Adipocyte (in vitro differentiated cells): ENCODE results near the gene CNEP1R1.

Source experiments
- DNase-seq: peaks from one replicate; pipeline ENCODE4 v3.0.0-alpha.2; 2015; ENCODE audit warnings: low read depth
- H3K27me3 ChIP-seq: replicated peaks from 2 replicates; pipeline ENCODE4 v1.7.0; 2013; ENCODE audit warnings: mild to moderate bottlenecking, low read length, moderate library complexity; ENCODE audit not compliant: control insufficient read depth, insufficient read depth
- H3K36me3 ChIP-seq: 2 replicates; pipeline ENCODE4 v1.7.0; 2013; ENCODE audit warnings: low read length, mild to moderate bottlenecking, moderate library complexity; ENCODE audit not compliant: control insufficient read depth, insufficient read depth, severe bottlenecking
- H3K4me1 ChIP-seq: 2 replicates; pipeline ENCODE4 v1.7.0; 2013; ENCODE audit warnings: mild to moderate bottlenecking, low read length, moderate library complexity; ENCODE audit not compliant: control insufficient read depth, insufficient read depth
- H3K4me3 ChIP-seq: 2 replicates; pipeline ENCODE4 v1.7.0; 2013; ENCODE audit warnings: mild to moderate bottlenecking, low read length, moderate library complexity
- H3K9ac ChIP-seq: 2 replicates; pipeline ENCODE4 v1.7.0; 2013; ENCODE audit warnings: mild to moderate bottlenecking, low read length, moderate library complexity
- H3K9me3 ChIP-seq: 2 replicates; pipeline ENCODE4 v1.7.0; 2013; ENCODE audit warnings: mild to moderate bottlenecking, low read length, moderate library complexity; ENCODE audit not compliant: control insufficient read depth

The CNEP1R1 gene

DNA sequence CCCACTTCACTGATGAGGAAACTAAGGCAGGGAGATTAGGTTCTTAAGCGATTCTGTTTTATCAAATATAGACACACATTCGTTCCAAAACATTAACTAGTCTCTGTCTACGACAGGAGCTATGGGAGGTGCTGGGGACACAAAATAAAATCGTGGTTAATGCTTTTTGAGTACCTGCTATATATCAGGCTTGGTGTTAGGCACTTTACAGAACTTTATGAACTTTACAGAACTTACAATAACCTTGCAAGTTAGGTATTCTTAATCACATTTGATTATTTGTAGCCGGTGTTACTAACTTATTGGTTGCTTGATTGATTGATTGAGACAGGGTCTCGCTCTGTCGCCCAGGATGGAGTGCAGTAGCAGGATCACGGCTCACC lies 40.2 kb downstream of the CNEP1R1 start:
- Histone ChIP-seq H3K4me1 (peaks cover 19% of the 10 kb centered on the region), H3K9me3 (no peaks in the 10 kb centered on the region), H3K27me3 (no peaks in the 10 kb centered on the region), H3K4me3 (peak overlapping the region; percentile 98), H3K36me3 (peaks cover 13% of the 10 kb centered on the region), H3K9ac (peak overlapping the region; percentile 53)
- DNase-seq, result no peak

DNA sequence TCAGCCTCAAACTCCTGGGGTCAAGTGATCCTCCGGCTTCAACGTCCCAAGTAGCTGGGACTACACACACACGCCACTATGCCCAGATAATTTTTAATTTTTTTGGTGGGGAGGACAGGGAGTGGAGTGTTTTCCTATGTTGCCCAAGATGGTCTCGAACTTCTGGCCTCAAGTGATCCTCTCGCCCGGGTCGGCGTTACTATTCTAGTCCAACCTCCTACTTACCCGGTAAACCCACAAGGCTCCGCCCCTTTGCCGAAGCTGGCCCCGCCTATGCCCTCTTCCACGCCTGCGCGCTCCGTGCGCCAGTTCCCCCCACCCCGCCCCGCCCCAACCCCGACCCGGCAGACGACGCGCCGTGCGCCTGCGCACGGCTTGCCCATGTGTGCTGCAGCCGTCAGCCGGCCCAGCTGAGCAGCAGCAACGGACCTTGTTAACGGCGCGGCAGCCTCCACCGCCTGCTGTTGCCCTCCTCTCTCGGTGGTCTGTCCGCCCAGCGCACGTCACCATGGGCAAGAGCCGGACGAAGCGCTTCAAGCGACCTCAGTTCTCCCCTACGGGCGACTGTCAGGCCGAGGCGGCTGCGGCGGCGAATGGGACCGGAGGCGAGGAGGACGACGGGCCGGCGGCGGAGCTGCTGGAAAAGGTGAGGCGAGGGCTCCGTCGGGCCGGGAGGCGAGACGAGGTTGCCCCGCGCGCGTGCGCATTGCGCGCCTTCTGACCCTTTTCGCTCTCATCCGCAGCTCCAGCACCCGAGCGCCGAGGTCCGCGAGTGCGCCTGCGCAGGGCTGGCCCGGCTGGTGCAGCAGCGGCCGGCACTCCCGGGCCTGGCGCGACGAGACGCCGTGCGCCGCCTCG lies 40.8 kb downstream of the CNEP1R1 start, which contains the start of gene HEATR3:
TSS of gene HEATR3 (plus strand) at position 347 of the 858 bp plus-strand sequence. CDS start at position 509, 162 bp downstream.
- Histone ChIP-seq H3K9me3 (no peaks in the 10 kb centered on the region), H3K36me3 (peaks cover 17% of the 10 kb centered on the region), H3K4me1 (peaks cover 19% of the 10 kb centered on the region), H3K9ac (peak within 1 kb of the TSS; percentile 99), H3K4me3 (peak within 1 kb of the TSS; percentile 98), H3K27me3 (no peaks in the 10 kb centered on the region)
- peak; percentile 97 for DNase-seq

DNA sequence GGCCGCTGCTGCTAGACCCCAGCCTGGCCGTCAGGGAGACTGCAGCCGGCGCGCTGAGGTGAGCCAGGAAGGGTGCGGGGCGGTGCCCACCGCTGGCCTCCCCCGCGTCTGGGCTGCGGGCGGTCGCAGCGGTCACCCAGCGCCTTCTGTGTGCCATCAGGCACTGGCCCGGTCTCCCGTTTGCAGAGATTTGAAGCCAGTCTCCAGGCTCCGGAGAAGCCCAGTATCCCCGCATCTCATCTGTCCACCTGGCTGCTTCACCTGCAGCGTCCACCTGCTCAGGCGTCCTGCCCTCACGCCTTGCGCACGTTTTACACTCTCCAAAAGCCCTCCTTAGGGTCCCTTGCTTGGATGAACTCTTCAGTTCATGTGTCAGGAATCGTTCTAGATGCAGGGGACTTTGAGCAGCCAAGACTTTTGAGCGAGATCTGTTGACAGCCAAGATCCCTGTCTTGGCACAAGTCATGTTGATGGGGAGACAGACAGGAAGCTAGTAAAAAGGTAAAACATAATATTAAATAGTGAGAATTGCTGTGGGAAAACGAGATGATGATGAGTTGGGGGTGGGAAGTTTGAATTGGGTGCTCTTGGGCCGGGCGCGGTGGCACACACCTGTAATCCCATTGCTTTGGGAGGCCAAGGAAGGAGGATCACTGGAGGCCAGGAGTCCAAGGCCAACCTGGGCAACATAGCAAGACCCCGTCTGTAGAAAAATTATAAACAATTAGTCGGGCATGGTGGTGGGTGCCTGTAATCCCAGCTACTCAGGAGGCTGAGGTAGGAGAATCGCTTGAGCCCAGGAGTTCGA lies 41.7 kb downstream of the CNEP1R1 start:
- Histone ChIP-seq H3K4me3 (peak overlapping the region; percentile 98), H3K9me3 (no peaks in the 10 kb centered on the region), H3K27me3 (no peaks in the 10 kb centered on the region), H3K4me1 (peaks cover 19% of the 10 kb centered on the region), H3K9ac (peak overlapping the region; percentile 99), H3K36me3 (peaks cover 22% of the 10 kb centered on the region)
- DNase-seq, result no peak

DNA sequence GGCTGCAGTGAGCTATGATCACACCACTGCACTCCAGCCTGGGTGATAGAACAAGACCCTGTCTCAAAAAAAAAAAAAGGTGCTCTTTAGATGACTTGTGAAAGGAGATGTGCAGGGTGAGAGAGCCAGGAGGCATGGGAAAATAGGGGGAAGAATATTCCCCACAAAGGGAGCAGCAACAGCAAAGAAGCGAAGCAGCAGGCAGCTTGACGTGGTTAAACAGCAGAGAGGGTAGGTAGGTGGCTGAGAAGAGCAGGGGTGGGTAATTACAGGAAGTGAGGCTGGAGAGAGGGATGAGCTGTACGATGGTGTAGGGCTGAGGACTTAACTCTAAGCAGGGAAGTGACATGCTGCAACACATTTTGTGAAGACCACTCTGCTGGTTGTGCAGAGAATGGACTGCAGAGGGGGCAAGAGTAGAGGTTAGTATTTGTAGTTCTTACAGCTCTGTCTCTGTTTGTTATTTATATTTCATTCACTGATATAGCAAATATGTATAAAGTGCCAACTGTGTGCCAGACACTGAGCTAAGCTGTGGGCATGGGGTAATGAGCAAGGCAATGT lies 42.3 kb downstream of the CNEP1R1 start:
- Histone ChIP-seq H3K9me3 (no peaks in the 10 kb centered on the region), H3K4me1 (peaks cover 19% of the 10 kb centered on the region), H3K36me3 (peaks cover 26% of the 10 kb centered on the region), H3K9ac (peak overlapping the region; percentile 99), H3K27me3 (no peaks in the 10 kb centered on the region), H3K4me3 (peak overlapping the region; percentile 98)
- peak; percentile 78 for DNase-seq

DNA sequence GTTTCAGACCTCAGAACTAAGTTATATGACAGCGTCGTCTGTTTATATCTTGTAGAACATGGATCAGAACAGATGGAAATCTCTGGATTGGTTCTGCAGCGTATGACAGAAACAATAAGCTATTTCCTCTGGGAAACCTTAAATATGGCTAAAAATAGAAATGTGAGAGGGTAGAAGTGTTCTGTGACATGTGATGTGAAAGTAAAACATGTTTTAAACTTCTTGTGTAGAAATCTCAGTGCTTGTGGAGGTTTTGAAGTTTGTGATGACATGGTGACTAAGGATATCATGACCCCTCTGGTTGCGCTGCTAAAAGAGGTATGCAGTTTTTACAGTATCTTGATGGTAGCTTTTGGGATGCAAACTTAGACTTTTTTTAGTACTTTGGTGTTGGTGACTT lies 43.5 kb downstream of the CNEP1R1 start:
- H3K9me3 ChIP-seq, result no peaks in the 10 kb centered on the region
- H3K4me3 ChIP-seq, result no peak overlapping the region
- no peak overlapping the region for H3K9ac ChIP-seq
- H3K4me1 ChIP-seq, result peaks cover 19% of the 10 kb centered on the region
- no peaks in the 10 kb centered on the region for H3K27me3 ChIP-seq
- peaks cover 36% of the 10 kb centered on the region for H3K36me3 ChIP-seq
- DNase-seq, result peak; percentile 30

DNA sequence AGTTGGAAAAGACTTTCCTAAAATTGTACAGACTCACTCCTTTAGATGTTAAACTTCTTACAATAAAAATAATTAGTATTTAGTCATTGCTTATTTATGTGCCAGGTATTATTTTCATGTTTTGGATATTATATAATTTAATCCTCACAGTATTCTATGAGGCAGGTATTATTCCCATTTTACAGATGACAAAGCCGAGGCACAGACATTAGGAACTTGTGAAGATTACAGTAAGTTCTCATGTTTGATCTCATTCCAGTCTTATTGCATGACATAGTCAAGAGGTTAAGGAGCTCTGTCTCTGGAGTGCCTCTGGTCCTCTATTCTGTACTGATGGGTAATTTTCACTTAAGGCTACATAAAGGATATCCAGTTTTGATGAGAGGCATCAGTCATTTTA lies 44.0 kb downstream of the CNEP1R1 start:
- DNase-seq, result no peak
- H3K36me3 ChIP-seq, result peaks cover 36% of the 10 kb centered on the region
- no peak overlapping the region for H3K4me3 ChIP-seq
- H3K9me3 ChIP-seq, result no peaks in the 10 kb centered on the region
- peaks cover 19% of the 10 kb centered on the region for H3K4me1 ChIP-seq
- H3K27me3 ChIP-seq, result no peaks in the 10 kb centered on the region
- H3K9ac ChIP-seq, result no peak overlapping the region

DNA sequence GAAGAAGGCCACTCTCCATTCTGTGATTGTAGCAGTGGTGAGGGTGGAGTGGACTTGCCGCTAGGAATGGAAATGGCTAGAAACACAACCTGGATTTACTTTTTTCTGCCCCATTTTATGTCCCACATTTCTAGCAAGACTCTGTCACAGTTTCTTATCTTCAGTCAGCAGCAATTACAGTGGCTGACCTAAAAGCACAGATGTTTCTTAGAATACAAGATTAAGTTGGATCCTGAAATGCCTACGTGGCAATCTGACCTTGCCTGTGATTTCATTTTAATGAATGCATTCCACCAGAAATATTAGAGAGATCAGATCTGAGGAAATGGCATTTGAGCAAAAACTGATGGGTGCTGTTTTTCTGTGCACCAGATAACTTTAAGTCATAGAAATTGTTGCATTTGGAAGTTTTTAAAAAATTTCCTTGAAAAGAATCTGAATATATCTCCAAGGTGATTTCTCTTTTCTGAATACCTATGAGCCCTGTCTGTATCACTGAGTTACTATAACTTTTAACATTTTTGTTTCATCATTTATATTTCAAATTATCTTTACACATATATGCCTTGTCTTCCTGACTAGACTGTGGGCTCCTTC lies 46.1 kb downstream of the CNEP1R1 start:
- Histone ChIP-seq H3K36me3 (peaks cover 46% of the 10 kb centered on the region), H3K27me3 (no peaks in the 10 kb centered on the region), H3K4me1 (peaks cover 19% of the 10 kb centered on the region), H3K9ac (no peak overlapping the region), H3K9me3 (no peaks in the 10 kb centered on the region), H3K4me3 (no peak overlapping the region)
- DNase-seq, result peak; percentile 9

DNA sequence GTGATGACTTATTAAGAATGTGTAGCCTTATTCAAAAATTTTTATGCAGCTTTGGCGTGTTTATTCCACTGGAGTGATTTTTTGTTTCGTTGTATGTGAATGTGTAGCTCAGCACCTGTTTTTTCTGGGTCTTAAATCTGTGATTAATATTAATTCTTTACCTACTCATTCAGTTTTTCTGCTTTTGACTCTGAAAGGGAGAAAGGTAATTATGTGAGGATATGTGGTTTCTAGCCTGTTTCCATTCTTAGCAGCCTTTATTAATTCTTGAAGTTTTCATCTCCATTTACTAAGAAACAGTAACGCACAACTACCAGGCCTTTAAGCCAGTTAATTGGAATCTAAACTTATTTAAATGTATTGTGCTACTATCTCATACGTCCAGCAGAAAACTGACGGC lies 47.7 kb downstream of the CNEP1R1 start:
- H3K36me3 ChIP-seq, result peaks cover 57% of the 10 kb centered on the region
- H3K4me3 ChIP-seq, result no peak overlapping the region
- peaks cover 7% of the 10 kb centered on the region for H3K4me1 ChIP-seq
- H3K27me3 ChIP-seq, result no peaks in the 10 kb centered on the region
- no peak for DNase-seq
- no peak overlapping the region for H3K9ac ChIP-seq
- H3K9me3 ChIP-seq, result no peaks in the 10 kb centered on the region

DNA sequence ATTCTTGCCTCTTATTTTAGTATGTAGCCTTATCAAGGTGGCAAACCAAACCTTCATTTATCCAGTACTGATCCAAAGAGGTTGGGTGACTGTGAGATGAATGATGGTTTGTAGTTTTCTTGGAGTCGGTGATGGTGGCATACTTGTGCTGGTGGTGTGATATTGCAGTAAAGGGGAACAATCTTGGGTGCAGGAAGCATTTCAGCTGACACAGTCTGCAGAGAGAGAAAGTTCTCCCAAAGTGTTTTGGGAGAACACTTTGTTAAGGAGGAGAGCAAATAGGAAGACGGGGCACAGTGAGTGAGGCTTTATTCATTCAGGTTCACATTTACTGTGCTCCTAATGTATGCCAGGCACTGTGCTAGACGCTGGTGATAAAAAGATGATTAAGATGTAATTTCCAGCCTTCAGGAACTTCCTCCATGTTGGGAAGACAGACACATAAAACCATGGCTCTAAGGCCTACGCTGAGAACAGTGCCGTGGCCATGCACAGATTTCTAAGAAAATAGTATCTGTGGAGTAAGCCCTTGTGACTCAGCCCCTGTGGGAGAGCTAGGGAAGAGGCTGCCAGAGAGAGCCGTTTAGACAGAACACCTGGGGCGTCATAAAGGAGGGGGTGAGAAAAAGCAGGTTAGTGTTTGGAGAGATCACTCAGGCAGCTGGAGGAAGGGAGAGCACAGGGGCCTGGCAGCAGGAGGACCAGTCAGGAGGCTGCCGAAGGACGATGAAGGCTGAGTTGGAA lies 54.5 kb downstream of the CNEP1R1 start:
- Histone ChIP-seq H3K9ac (no peak overlapping the region), H3K27me3 (no peaks in the 10 kb centered on the region), H3K9me3 (no peaks in the 10 kb centered on the region), H3K36me3 (peaks cover 64% of the 10 kb centered on the region), H3K4me1 (peaks cover 4% of the 10 kb centered on the region), H3K4me3 (no peak overlapping the region)
- DNase-seq, result no peak

DNA sequence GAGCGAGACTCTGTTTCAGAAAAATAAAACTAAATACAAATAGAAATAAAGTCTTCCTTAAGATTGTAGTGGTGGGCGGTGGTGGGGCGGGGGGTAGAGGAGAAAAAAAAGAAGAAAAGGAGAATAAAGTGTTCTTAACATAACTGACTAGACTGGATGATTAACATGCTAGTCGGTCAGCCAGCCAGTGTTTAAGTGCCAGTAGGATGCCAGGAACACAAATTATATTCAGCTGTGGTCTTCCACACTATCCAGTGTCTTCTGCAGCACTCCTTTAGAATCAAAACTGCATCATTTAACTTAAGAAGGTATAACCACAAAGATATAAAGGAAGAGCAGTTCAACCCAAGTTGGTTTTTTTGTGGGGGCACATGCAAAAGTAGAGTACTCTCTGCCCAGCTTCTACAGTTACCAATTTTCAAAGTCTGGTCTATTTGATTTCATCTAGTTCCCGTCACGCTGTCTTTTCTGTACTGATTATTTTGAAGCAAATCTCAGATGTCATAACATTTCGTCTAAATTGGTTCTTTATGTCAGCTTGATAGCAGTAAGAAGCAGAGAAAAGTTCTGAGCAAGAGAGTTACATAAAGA lies 56.5 kb downstream of the CNEP1R1 start:
- Histone ChIP-seq H3K4me1 (peaks cover 4% of the 10 kb centered on the region), H3K36me3 (peaks cover 69% of the 10 kb centered on the region), H3K4me3 (no peak overlapping the region), H3K9me3 (no peaks in the 10 kb centered on the region), H3K27me3 (no peaks in the 10 kb centered on the region), H3K9ac (no peak overlapping the region)
- DNase-seq, result no peak
